Activated CD4-positive, alpha-beta T cell treated with anti-CD3 and anti-CD28 coated beads, Interleukin-2, amount 50 U/mL, for 4 hours (primary cell): ENCODE results near the gene BICD1.

ENCODE experiments used
- DNase-seq, 2 experiments: peaks; one replicate each; pipeline ENCODE4 v3.0.0-alpha.2; 2020

Gene BICD1

GRCh38 chr12:32285489-32285888 is 178.8 kb downstream of the BICD1 start:
- DNase-seq = no peak

DNA sequence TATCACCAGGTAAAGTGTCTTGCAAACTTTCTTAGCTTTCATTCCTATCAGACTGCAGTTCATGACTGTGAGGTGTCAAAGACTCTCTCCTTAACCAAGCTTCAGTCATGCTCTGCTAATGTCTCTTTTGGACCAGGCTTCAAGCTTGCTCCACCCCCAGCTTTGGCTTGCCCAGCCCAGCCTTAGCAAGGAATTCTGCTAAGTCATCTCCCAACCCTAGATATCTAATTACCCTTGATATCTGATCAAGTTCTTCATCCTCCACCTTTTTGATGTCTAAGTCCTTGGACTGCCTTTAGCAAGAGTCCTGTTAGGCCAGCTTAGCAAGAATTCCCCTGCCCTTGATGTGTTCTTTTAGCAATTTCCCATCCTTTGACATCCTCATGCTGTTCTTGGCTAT is 183.8 kb downstream of the BICD1 start:
- DNase-seq = no peak

DNA sequence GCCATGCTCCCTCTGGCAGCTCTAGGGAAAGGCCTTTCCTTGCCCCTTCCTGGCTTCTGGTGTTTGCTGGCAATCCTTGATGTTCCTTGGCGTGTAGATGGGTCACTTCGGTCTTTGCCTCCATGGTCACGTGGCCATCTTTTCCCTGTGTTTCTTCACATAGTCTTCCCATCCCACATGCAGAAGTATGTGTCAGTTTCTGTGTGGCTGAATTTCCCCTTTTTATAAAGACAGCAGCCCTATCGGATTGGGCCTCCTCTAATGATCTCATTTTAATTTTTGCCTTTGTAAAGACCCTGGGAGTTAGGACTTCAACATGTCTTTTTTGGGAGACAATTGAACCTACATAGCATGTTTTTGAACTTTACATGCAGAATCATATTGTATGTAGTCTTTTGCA is 185.5 kb downstream of the BICD1 start:
- DNase-seq = no peak

- no peak for DNase-seq
Observed at GRCh38 chr12:32293808-32294419, 187.3 kb downstream of the BICD1 start.

DNA sequence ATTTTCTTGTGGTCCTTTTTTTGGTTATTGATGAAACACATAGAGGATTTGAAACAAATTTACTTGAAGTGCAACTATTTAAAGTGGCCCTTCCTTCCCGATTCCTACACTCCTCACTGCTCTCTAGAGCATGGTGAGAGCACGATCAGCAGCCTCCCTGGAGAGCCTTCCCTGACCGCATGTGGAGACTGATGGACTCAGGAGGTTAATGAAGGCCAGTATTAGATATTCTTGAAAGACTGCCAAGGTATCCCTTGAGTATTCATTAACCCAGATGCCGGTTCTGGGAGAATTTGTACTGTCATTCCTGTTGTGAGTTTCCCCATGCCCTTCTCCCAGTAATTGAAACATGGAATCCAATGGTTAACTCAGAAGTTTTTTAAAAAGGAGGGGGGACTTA is 189.9 kb downstream of the BICD1 start:
- DNase-seq = no peak

DNA sequence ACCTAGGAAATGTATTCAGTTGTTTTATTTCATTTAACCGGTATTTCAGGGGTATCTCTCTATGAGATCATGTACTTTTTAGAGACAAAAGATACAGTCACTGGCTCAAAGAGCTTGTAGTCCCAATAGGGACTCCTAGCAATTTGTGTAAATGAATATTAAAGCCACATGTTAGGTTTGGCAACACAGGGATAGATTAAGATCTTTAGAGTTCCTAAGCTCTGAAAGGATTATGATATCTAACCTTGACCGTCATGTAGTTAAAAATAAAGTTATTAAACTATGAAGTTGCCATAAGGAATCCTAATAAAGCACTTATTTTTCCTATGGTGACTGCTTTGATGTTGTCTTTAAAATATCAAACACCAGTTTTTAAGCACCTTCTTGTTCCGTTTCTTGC is 192.3 kb downstream of the BICD1 start:
- no peak for DNase-seq

DNA sequence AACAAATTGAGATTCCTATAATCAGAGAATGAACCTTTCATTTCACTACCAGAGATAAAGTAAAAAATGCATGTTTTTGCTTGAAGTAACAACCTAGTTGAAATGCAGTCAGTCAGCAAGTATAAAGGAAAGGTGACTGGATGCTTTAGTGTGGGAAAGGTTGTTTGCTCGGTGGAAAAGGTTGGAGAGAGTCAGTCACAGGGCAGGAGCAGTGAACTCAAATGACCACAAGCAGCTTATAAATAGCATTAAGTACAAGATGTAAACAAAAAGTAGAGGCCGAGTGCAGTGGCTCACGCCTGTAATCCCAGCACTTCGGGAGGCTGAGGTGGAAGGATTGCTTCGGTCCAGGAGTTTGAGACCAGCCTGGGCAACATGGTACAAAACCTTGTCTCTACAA is 194.6 kb downstream of the BICD1 start:
- no peak for DNase-seq

- DNase-seq = no peak
Observed at GRCh38 chr12:32302218-32303173, 195.8 kb downstream of the BICD1 start.

- no peak for DNase-seq
Observed at GRCh38 chr12:32303174-32303549, 196.5 kb downstream of the BICD1 start.

DNA sequence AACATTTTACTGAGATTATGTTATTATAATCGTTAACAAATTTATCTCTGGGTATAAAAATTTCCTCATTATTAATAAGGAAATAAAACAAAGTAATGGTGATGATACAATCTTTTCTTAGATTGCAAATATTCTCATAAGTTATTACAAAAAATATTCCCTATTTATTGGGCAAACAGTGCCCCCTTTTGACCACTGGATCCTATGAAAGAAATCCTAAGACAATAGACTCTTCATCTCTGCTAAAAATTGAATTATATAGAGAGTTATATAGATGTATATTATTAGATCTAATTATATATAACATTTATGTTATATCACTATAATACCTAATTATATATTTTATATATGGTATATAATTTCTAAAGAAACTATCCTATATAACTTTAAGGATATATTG is 198.5 kb downstream of the BICD1 start:
- DNase-seq = no peak

- DNase-seq = no peak
Observed at GRCh38 chr12:32307326-32307725, 200.7 kb downstream of the BICD1 start.

DNA sequence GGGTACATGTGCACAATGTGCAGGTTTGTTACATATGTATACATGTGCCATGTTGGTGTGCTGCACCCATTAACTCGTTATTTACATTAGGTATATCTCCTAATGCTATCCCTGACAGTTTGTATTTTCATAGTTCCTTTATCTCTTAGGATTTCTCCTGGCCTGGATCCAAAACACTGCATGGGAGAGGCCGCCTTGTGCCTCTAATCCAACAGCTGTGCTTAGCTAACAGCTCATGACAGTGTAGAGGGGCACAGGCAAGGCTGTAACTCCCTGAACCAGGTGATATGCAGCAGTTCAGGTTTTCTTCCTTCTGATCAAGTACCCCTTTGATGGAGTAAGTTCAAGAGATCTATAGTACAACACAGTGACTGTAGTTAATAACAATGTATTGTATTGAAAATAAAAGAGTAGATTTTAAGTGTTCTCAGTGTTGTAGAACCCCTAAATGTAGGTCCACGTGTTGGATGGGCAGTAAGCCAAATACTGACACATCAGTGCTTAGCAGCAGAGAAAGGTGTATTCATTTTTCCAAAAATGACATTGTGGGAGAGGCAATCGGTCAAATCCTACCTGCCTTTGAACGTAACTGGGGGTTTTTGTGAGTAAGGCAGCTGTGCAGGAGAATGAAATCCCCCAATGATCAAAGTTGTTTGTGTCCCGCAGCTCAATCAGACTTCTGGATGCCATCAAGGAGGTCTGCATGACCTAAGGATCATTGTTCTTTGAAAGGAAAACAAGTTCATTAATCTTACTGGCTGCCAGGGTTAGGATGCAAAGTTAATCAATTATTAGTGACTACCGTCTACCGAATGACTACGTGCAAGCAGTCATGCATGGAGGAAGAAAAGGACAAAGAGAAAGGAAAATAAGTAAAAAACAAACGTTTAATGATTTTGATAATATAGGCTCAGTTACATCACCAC is 203.4 kb downstream of the BICD1 start:
- no peak for DNase-seq

- no peak for DNase-seq
Observed at GRCh38 chr12:32312049-32312670, 205.5 kb downstream of the BICD1 start.

DNA sequence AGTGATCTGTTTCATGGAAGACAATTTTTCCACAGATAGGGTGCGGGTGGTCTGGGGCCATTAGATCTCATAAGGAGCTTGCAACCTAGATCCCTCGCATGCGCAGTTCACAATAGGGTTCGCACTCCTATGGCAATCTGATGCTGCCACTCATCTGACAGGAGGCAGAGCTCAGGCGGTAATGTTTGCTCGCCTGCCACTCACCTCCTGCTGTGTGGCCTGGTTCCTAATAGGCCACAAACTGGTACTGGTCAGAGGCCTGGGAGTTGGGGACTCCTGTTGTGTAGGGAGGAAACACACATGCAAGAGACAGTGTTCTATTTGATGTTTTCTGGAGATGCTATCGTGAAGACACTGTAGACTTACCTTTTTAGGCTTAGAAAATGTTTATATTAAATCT is 215.7 kb downstream of the BICD1 start:
- DNase-seq = no peak

GRCh38 chr12:32331133-32331532 is 224.5 kb downstream of the BICD1 start:
- no peak for DNase-seq

DNA sequence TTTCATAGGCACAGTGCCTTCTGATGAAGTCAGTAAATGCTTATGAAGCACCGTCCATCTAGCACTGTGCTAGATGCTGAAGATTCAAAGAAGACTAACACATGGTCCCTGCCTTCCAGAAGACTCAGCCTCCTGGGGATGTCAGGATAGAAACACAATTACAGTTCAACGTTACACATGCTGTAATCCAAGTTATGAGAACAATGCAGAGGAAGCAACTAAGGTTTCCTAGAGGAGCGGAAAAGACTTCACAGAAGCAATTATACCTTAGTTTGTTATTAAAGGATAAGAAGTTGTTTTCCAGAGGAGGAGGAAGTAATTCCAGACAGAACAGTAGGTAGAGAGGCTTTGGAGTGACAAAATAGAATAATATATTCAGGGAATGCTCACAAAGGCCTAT is 225.8 kb downstream of the BICD1 start:
- no peak for DNase-seq

GRCh38 chr12:32334371-32334777 is 227.7 kb downstream of the BICD1 start:
- no peak for DNase-seq

DNA sequence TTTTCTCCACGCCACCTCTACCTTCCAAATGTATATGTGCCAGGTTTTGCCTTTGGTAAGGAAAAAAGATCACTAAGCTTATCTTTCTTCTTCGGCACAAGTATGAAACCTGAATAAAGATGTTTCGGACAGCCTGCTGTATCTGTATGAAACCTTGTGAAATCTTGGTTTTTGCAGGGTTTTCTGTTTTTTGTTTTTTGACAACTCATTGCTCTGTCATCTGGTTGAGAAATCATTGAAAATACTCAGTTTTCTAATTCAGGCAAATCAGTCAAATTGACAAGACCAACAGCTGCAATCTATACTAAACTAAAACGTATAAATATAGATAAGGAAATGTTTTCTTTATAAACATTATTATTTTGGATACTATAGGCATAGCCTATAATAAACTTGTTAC is 229.6 kb downstream of the BICD1 start:
- no peak for DNase-seq

- DNase-seq = no peak
Observed at GRCh38 chr12:32343496-32343895, 236.8 kb downstream of the BICD1 start.

- DNase-seq = no peak
Observed at GRCh38 chr12:32344047-32344446, 237.4 kb downstream of the BICD1 start.

DNA sequence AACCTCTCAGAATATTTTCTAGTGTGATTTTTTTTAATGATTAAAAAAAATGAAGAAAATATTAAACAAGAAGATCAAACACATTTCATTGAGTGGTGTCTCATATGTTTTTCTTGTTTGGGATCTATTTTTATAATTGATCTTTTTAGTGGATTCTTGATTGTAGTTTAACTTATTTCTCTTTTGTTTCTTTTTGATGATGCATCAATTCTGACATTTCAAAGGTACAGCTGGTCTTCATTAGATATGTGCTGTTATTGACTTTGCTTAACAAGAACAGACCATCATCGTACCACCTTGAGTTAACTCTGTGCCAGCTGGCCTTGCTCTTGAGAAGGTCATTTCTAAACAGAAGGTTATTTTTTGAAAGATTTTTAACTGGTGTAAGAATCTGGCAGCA is 246.9 kb downstream of the BICD1 start:
- no peak for DNase-seq

- no peak for DNase-seq
Observed at GRCh38 chr12:32357601-32358249, 251.1 kb downstream of the BICD1 start.
